NCI-H187 (cell line): ENCODE results near the gene SEZ6.
"Not testable (repeated sequence)": the region's sequence is repeated elsewhere in the genome, so short reads cannot be mapped to it uniquely, and the experiment has no call there.

Experiments used
- DNase-seq, 2 experiments: peaks; one replicate each; lab custom pipeline; 2025; lab: John Stamatoyannopoulos, UW

SEZ6 gene

GRCh38 chr17:28937044-28937729, 68.6 kb downstream of the SEZ6 start:
- DNase-seq: no peak

- no peak for DNase-seq
Observed at GRCh38 chr17:28935744-28936460, 69.9 kb downstream of the SEZ6 start.

GRCh38 chr17:28934508-28934907, 71.3 kb downstream of the SEZ6 start:
- not testable (repeated sequence) for DNase-seq

- DNase-seq: no peak
Observed at GRCh38 chr17:28929787-28930186, 76.0 kb downstream of the SEZ6 start.

- DNase-seq: no peak
Observed at GRCh38 chr17:28928061-28928460, 77.8 kb downstream of the SEZ6 start.

- no peak for DNase-seq
Observed at GRCh38 chr17:28926786-28927185, 79.0 kb downstream of the SEZ6 start.

GRCh38 chr17:28926366-28926765, 79.5 kb downstream of the SEZ6 start:
- DNase-seq: no peak

- DNase-seq: no peak
Observed at GRCh38 chr17:28925912-28926365, 79.9 kb downstream of the SEZ6 start.

GRCh38 chr17:28920201-28920600, 85.6 kb downstream of the SEZ6 start:
- no peak for DNase-seq

GRCh38 chr17:28918295-28918694, 87.5 kb downstream of the SEZ6 start:
- no peak for DNase-seq

- no peak for DNase-seq
Observed at GRCh38 chr17:28917465-28917864, 88.4 kb downstream of the SEZ6 start.

GRCh38 chr17:28917029-28917428, 88.8 kb downstream of the SEZ6 start:
- no peak for DNase-seq

GRCh38 chr17:28916302-28916934, 89.4 kb downstream of the SEZ6 start:
- DNase-seq: no peak

- DNase-seq: no peak
Observed at GRCh38 chr17:28912938-28913333, 92.9 kb downstream of the SEZ6 start.

GRCh38 chr17:28912281-28912937, 93.4 kb downstream of the SEZ6 start:
- DNase-seq: no peak

- no peak for DNase-seq
Observed at GRCh38 chr17:28911411-28912045, 94.3 kb downstream of the SEZ6 start.

GRCh38 chr17:28910534-28910933, 95.3 kb downstream of the SEZ6 start:
- DNase-seq: no peak

GRCh38 chr17:28908640-28909167, 97.1 kb downstream of the SEZ6 start:
- DNase-seq: no peak

- no peak for DNase-seq
Observed at GRCh38 chr17:28907709-28908475, 97.9 kb downstream of the SEZ6 start.

- DNase-seq: no peak
Observed at GRCh38 chr17:28906706-28907438, 99.0 kb downstream of the SEZ6 start.
